NCI-H2196 treated with DMSO at 0.1 percent for 48 hours (cell line): Measurements from ENCODE around the gene MBLAC1.

ENCODE experiments used
- DNase-seq: peaks from one replicate; lab custom pipeline; 2025; ENCODE audit not compliant: unreplicated experiment; lab: John Stamatoyannopoulos, UW

Gene MBLAC1

GRCh38 chr7:100169147-100169850 is 42.5 kb downstream of the MBLAC1 start:
- no peak for DNase-seq

GRCh38 chr7:100170101-100170897 is 43.5 kb downstream of the MBLAC1 start:
- no peak for DNase-seq

DNA sequence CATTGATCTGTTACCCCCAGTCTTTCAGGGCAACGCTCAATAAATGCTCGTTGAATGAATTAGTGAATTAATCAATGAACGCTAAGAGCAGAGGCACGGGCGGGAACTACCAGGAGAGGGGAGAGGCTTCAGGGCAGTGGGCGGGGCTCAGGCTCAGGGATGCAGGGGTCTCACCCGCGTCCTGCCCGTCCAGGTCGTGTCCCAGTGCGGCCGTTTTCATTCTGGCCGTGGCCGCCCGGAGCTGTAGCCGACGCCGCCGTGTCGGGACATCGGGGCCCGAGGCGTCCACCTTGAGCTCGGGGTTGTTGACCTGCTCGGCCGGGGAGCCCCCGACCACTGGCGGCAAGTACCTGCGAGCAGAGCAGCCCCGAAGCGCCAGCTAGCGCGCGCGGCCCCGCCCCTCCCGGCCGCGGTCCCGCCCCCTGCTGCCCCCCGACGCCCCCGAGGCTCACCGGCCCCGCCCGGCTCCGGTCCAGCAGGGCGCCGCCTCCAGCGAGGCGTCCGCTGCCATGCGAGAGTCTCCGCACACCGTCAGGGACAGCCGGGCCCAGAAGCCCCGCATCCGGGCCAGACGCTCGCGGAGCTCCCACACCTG is 44.4 kb downstream of the MBLAC1 start:
- DNase-seq = no peak

GRCh38 chr7:100171840-100172239 is 45.1 kb downstream of the MBLAC1 start:
- no peak for DNase-seq

DNA sequence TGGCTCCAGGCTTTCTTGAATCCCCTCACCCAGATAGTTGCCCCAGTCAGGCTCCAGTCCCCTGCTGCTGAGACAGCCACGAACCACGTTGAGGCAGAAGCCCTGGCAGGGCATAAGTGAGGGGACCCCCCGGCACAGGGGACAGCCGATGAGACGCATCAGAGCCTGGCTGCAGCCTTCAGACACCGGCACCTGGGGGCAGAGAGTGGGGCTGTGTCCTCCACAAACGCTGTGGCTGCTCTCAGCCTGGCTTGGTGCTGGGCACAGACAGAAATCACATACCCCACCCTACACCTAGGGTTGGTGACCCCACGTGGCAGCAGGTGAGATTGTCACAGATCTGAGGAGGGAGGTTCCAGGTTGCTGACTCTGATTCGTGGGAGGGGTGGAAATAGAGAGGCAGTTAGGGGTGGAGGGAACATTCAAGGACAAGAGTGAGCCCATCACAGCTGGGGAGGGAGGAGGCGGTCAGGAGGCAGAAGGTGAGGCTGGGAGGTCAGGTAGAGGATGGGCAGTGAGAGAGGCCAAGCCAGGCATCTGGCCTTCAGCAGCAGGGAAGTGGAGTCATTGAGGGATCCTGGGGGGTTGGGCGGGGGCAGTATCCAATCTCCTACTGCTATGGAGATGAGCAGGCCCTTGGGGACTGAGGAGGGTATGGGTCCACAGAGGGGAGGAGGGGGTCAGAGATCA is 47.2 kb downstream of the MBLAC1 start:
- no peak for DNase-seq

GRCh38 chr7:100174582-100174981 is 47.8 kb downstream of the MBLAC1 start:
- DNase-seq = no peak

DNA sequence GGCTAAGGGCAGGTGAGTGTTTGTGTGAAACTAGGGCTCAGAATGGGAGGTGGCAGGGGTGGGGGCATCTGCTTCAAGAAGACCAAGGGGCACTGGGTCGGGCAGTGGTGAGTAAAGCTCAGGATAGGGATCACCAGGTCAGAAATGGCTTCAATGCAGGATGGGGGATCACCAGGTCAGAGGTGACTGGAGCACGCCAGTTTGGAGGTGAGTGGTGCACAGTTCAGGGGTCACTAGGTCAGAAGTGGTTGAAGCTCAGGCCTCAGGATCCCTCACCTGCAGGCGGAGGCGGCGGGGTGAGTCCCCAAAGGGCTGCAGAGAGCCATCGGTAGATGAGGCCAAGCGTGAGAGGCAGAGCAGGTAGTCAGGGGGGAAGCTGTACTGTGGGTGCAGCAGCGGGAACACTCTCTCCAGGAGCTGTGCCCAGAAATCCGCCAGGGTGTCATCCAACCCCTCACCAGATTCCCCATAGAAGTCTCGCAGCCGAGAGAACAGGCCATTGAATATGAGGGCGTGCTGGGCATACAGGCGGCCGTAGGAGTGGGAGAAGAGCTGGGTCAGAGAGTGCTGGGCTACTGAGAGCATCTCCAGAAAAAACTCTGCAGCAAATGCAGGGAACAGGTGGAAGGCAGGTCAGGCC is 48.6 kb downstream of the MBLAC1 start:
- no peak for DNase-seq

DNA sequence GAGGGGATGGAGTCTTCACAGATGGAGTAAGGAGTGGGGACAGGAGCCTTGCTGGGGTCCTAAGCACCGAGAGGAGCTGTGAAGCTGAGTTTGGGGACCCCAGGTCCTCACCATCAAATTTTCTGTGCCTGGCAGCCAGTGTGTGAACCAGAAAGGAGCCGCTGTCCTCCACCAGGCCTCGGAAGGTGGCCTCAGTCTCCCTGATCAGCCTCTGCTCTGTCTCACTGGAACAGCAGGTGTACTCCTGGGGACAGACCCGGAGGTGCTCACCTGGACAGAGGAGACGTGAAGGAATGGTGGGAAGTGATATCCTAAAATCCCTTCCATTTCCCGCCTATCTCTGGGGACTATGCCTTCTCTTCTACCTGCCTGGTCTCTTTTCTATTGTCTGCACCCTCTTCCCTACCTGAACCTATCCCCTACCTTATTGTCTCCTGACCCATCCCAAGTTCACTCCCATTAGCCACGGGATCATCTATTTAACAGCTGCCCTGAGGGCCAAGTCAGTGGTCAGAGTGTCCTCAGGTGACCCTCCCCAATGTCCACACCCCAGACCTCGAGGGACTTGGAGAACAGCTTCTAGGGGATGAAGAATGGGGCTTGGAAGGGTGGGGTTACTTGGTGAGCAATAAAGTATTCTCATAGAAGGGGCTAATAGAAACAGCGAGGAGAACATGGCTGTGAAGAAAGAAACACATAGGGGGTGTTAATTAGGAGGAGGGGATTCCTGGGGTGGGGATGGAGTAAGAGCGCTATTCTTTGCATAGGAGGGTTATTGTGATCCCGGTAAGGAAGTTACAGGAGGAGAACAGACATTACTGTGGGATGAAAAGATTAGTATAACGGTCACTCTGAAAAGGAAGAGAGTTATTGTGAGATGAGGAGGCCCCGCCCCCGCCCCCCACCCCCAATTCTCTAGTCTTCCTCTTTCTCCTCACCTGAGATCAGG is 49.6 kb downstream of the MBLAC1 start:
- DNase-seq = no peak

- DNase-seq = peak; percentile 99
Measured at GRCh38 chr7:100177045-100178001, 50.6 kb downstream of the MBLAC1 start, which contains the start of the genes GPC2 and STAG3. Gene GPC2 (minus strand): TSS chr7:100177381. CDS start chr7:100177199, 182 bp downstream. Gene STAG3 (plus strand): TSS chr7:100177918. CDS start chr7:100180557, 2,639 bp downstream.
